Neural progenitor cell (in vitro differentiated cells): ENCODE data around the gene SSH3. TPM values are rescaled to one million over a fixed set of nuclear protein-coding genes. Genes with fewer than 3 reads are reported as not detected.
"Not testable (repeated sequence)": the region's sequence is repeated elsewhere in the genome, so short reads cannot be mapped to it uniquely, and the experiment has no call there.

Experiments used
- DNase-seq: peaks from one replicate; pipeline ENCODE4 v3.0.0-alpha.2; 2016; ENCODE audit warnings: low spot score
- H2AFZ ChIP-seq: fragments of 200-600 bp; sonication (generic); replicated peaks from 2 replicates; pipeline ENCODE4 v1.6.1; 2016; ENCODE audit warnings: antibody characterized with exemption
- H3F3A ChIP-seq: fragments of 200-600 bp; sonication (generic); 2 replicates; pipeline ENCODE4 v1.6.1; 2016; ENCODE audit warnings: antibody characterized with exemption, low read depth
- H3K27ac ChIP-seq: fragments of 200-600 bp; sonication (generic); 2 replicates; pipeline ENCODE4 v1.5.1; 2016; ENCODE audit warnings: mild to moderate bottlenecking
- H3K27me3 ChIP-seq: fragments of 200-600 bp; sonication (generic); 2 replicates; pipeline ENCODE4 v1.6.1; 2016; ENCODE audit warnings: mild to moderate bottlenecking, moderate library complexity
- H3K36me3 ChIP-seq: fragments of 200-600 bp; sonication (generic); 2 replicates; pipeline ENCODE4 v1.5.1; 2016
- H3K4me1 ChIP-seq: fragments of 200-600 bp; sonication (generic); 2 replicates; pipeline ENCODE4 v1.6.1; 2016; ENCODE audit warnings: mixed run types
- H3K4me2 ChIP-seq: fragments of 200-600 bp; sonication (generic); 2 replicates; pipeline ENCODE4 v1.6.1; 2016
- H3K4me3 ChIP-seq: fragments of 200-600 bp; sonication (generic); 2 replicates; pipeline ENCODE4 v1.5.1; 2016
- H3K79me2 ChIP-seq: fragments of 200-600 bp; sonication (generic); 2 replicates; pipeline ENCODE4 v1.6.1; 2016; ENCODE audit warnings: low read depth
- H3K9ac ChIP-seq: fragments of 200-600 bp; sonication (generic); 2 replicates; pipeline ENCODE4 v1.6.1; 2016
- H3K9me3 ChIP-seq: fragments of 200-600 bp; sonication (generic); 2 replicates; pipeline ENCODE4 v1.5.1; 2016; ENCODE audit warnings: low read depth
- H4K20me1 ChIP-seq: fragments of 200-600 bp; sonication (generic); 2 replicates; pipeline ENCODE4 v1.6.1; 2016; ENCODE audit warnings: low read depth
- H3K27ac Mint-ChIP-seq: 3 replicates; pipeline ENCODE4 v1.8.0; 2021; ENCODE audit warnings: mixed read lengths
- H3K27me3 Mint-ChIP-seq: 2 replicates; pipeline ENCODE4 v1.8.0; 2022; ENCODE audit warnings: low read depth, mild to moderate bottlenecking, inconsistent platforms, moderate library complexity, mixed read lengths; ENCODE audit not compliant: insufficient read depth
- H3K36me3 Mint-ChIP-seq: 3 replicates; pipeline ENCODE4 v1.8.0; 2021; ENCODE audit warnings: mixed read lengths
- H3K4me1 Mint-ChIP-seq: 3 replicates; pipeline ENCODE4 v1.8.0; 2021; ENCODE audit warnings: mixed read lengths
- H3K4me3 Mint-ChIP-seq: 3 replicates; pipeline ENCODE4 v1.8.0; 2021; ENCODE audit warnings: mild to moderate bottlenecking, moderate library complexity, mixed read lengths
- H3K9me3 Mint-ChIP-seq: 3 replicates; pipeline ENCODE4 v1.8.0; 2020; ENCODE audit warnings: mixed read lengths
- CTCF ChIP-seq: fragments of 200-600 bp; sonication (generic); IDR thresholded peaks from 2 replicates; pipeline ENCODE4 v1.5.1; 2017; ENCODE audit warnings: antibody characterized with exemption, mild to moderate bottlenecking
- EZH2 ChIP-seq: fragments of 200-600 bp; sonication (generic); IDR thresholded peaks from 2 replicates; pipeline ENCODE4 v1.6.1; 2017; ENCODE audit warnings: antibody characterized with exemption, mild to moderate bottlenecking, moderate library complexity
- EZH2phosphoT487 ChIP-seq: fragments of 200-600 bp; sonication (generic); IDR thresholded peaks from 2 replicates; pipeline ENCODE4 v1.6.1; 2017; ENCODE audit warnings: antibody characterized with exemption
- total RNA-seq: library from RNA; depleted of rRNA; stranded (reverse); fragments of >200 nt; gene quantifications from 2 replicates; pipeline ENCODE4 v1.2.3, GENCODE V29; 2015; ENCODE audit warnings: low replicate concordance

The SSH3 gene
- total RNA-seq, 1 donor from 2014 or later, result 1.4 TPM

DNA sequence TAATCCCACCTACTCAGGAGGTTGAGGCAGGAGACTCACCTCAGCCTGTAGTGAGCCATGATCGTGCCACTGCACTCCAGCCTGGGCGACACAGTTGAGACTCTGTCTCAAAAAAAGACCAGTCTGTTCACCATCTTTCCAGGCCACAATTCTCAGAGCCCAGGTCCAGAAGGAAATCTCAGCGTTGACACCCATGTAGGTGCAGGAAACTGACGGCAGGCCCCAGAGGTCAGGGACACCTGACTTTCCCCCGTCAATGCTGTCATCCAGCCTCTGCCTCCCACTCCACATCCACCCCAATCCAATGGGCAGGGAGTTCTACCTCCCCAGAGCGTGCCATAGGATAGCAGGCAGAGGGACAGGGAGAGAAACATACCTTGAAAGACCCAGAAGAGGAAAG lies 42.9 kb upstream of the SSH3 start:
- Mint-ChIP-seq H3K36me3 (peaks cover 15% of the 10 kb centered on the region), H3K9me3 (no peaks in the 10 kb centered on the region), H3K27ac (no peak overlapping the region), H3K27me3 (peaks cover 5% of the 10 kb centered on the region), H3K4me3 (peak overlapping the region; percentile 67), H3K4me1 (peaks cover 24% of the 10 kb centered on the region)
- no peak overlapping the region for H3K9ac ChIP-seq
- TF ChIP-seq EZH2, result no peak
- no peak for TF ChIP-seq EZH2phosphoT487
- no peak for TF ChIP-seq CTCF
- no peak for DNase-seq
- H3K9me3 ChIP-seq, result no peaks in the 10 kb centered on the region
- no peak overlapping the region for H2AFZ ChIP-seq
- H3K27me3 ChIP-seq, result peaks cover 22% of the 10 kb centered on the region
- H3F3A ChIP-seq, result peaks cover 56% of the 10 kb centered on the region
- H3K79me2 ChIP-seq, result no peaks in the 10 kb centered on the region
- H3K36me3 ChIP-seq, result peaks cover 4% of the 10 kb centered on the region
- H3K4me2 ChIP-seq, result no peak overlapping the region
- H3K4me1 ChIP-seq, result no peaks in the 10 kb centered on the region
- H3K4me3 ChIP-seq, result no peak overlapping the region
- H4K20me1 ChIP-seq, result peaks cover under 1% of the 10 kb centered on the region
- H3K27ac ChIP-seq, result no peak overlapping the region

- not testable (repeated sequence) for H3K9me3 ChIP-seq, H3K9me3 Mint-ChIP-seq, H4K20me1 ChIP-seq, H3K27ac ChIP-seq, H3K9ac ChIP-seq, H3K79me2 ChIP-seq, H3K4me1 ChIP-seq, H3K36me3 ChIP-seq
- peak; percentile 87 for DNase-seq
- H3K27me3 ChIP-seq, result peaks cover 27% of the 10 kb centered on the region
- peak overlapping the region; percentile 37 for H3K4me3 ChIP-seq
- H3K27me3 Mint-ChIP-seq, result peaks cover 12% of the 10 kb centered on the region
- H3K27ac Mint-ChIP-seq, result peak overlapping the region; percentile 69
- peaks cover 29% of the 10 kb centered on the region for H3K4me1 Mint-ChIP-seq
- H3K36me3 Mint-ChIP-seq, result peaks cover 13% of the 10 kb centered on the region
- H3K4me3 Mint-ChIP-seq, result peak overlapping the region; percentile 83
- H3K4me2 ChIP-seq, result peak overlapping the region; percentile 91
- peak overlapping the region; percentile 91 for H2AFZ ChIP-seq
- H3F3A ChIP-seq, result peaks cover 55% of the 10 kb centered on the region
Measured at GRCh38 chr11:67260885-67261639, 42.3 kb upstream of the SSH3 start.

DNA sequence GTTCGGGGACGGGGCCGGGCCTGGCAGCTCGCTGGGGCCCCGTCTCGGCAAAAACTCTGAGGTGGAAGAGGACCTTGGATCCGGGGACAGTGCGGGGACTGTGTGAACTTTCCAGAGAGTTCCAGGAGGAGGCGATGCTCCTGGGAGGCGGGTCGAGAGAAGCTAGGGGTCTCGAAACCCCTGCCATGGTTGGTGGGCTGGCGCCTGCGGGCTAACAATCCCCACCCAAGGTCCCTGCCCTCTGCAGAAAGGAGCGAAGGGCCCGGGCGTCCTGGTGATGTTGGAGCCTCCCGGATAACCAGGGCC lies 41.7 kb upstream of the SSH3 start:
- Histone ChIP-seq H3K9me3 (no peaks in the 10 kb centered on the region), H3K9ac (no peak overlapping the region), H3K36me3 (peaks cover 4% of the 10 kb centered on the region), H3K4me2 (peak overlapping the region; percentile 91), H3K79me2 (peaks cover under 1% of the 10 kb centered on the region), H4K20me1 (peaks cover 7% of the 10 kb centered on the region), H3F3A (peaks cover 52% of the 10 kb centered on the region), H3K4me1 (no peaks in the 10 kb centered on the region), H3K4me3 (peak overlapping the region; percentile 37), H2AFZ (peak overlapping the region; percentile 91), H3K27me3 (peaks cover 27% of the 10 kb centered on the region), H3K27ac (no peak overlapping the region)
- Mint-ChIP-seq H3K36me3 (peaks cover 13% of the 10 kb centered on the region), H3K9me3 (no peaks in the 10 kb centered on the region), H3K27ac (no peak overlapping the region), H3K27me3 (peaks cover 12% of the 10 kb centered on the region), H3K4me1 (peaks cover 29% of the 10 kb centered on the region), H3K4me3 (peak overlapping the region; percentile 76)
- TF ChIP-seq EZH2phosphoT487, result no peak
- TF ChIP-seq CTCF, result peak; percentile 33
- no peak for DNase-seq

DNA sequence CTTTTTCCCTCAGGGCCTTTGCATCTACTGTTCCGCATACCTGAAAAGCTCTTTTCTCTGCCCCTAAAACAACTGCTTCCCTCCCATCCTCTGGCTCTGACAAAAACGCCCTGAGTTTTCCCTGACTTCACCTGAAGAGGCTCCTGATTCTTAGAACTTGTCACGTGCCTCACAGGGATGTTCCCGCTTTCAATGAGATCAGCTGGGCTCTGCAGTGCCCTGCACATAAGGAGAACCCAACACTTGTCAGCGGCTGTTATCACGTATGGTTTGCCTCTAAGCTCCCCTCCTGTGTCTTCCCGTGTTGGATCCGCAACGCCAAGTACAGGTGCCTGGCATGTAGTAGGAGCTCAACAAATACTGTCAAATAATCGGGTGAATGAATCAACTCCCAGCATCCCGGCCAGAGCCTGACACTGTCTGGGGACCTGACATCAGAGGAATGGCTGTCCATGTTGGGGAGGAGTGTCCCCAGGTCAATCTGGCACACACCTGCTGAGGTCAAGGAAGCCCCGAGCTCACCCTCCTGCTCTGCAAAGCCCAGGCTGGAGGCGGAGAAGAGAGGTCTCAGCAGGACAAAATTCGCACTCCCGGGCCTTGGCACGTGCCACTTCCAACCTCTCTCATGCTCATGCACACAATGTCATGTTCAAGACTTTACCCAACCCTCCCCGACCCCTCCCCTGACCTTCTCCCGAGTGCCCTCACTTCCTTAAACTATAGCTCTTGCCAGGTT lies 41.2 kb upstream of the SSH3 start:
- Histone ChIP-seq H3K9ac (no peak overlapping the region), H3K27ac (no peak overlapping the region), H3F3A (peaks cover 47% of the 10 kb centered on the region), H3K4me2 (peak overlapping the region; percentile 91), H3K27me3 (peaks cover 27% of the 10 kb centered on the region), H3K9me3 (no peaks in the 10 kb centered on the region), H3K4me3 (peak overlapping the region; percentile 37), H4K20me1 (peaks cover 7% of the 10 kb centered on the region), H3K36me3 (peaks cover under 1% of the 10 kb centered on the region), H3K4me1 (no peaks in the 10 kb centered on the region), H3K79me2 (peaks cover 6% of the 10 kb centered on the region), H2AFZ (peak overlapping the region; percentile 91)
- H3K27ac Mint-ChIP-seq, result peak overlapping the region; percentile 69
- no peak for DNase-seq
- H3K36me3 Mint-ChIP-seq, result peaks cover 8% of the 10 kb centered on the region
- peak overlapping the region; percentile 77 for H3K4me3 Mint-ChIP-seq
- no peaks in the 10 kb centered on the region for H3K9me3 Mint-ChIP-seq
- peaks cover 29% of the 10 kb centered on the region for H3K4me1 Mint-ChIP-seq
- H3K27me3 Mint-ChIP-seq, result peaks cover 12% of the 10 kb centered on the region
- TF ChIP-seq EZH2phosphoT487 (no peak), CTCF (no peak)
